Islet of Langerhans (tissue), 1 donor: Measurements from ENCODE around the gene C19orf67.
"Not testable (repeated sequence)": the region's sequence is repeated elsewhere in the genome, so short reads cannot be mapped to it uniquely, and the experiment has no call there.

ENCODE experiments used
- FAIRE-seq: peaks from one replicate; lab custom pipeline; 2011; peaks lifted over from hg19 to GRCh38; lab: Jason Lieb, UNC

C19orf67 gene

GRCh38 chr19:14056069-14056666 lies 29.4 kb downstream of the C19orf67 start:
- no peak for FAIRE-seq

- no peak for FAIRE-seq
Measured at GRCh38 chr19:14055396-14055795, 30.2 kb downstream of the C19orf67 start.

GRCh38 chr19:14054721-14055120 lies 30.9 kb downstream of the C19orf67 start:
- no peak for FAIRE-seq

DNA sequence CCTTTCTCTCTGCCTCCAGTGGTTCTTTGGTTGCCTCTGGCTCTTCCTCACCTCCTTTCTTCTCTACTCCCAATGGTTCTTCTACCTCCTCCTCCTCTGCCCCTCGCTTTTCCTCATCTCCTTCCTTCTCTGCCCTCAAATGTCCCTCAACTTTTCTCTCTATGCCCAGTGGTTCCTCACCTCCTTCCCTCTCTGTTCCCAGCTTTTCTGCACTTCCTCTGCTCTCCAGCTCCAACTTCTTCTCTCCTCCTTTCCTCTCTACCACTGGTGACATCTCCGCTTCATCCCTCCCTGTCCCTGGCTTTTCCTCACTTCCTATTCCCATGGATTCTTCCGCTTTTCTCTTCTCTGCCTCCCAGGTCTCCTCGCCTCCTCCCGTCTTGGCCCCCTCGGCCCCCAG lies 31.5 kb downstream of the C19orf67 start:
- no peak for FAIRE-seq

GRCh38 chr19:14053500-14053899 lies 32.1 kb downstream of the C19orf67 start:
- FAIRE-seq = no peak

DNA sequence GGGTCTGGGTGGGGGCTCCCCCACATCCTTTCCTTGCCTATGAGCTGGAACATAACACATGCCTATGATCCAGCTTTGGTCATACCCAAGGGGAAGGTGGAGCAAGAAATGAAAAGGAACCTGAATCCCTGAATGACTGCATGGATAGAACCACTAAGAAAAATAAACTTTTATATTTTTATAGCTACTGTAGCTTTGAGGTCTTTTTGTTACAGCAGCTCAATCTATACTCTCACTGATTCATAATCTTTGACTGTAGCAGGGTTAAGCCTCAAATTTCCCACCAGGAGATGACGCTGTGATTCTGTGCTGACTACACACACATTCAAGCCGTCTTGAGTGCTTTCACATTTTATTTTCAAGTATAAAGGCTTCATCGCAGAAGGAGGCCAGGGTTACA lies 32.6 kb downstream of the C19orf67 start:
- no peak for FAIRE-seq

DNA sequence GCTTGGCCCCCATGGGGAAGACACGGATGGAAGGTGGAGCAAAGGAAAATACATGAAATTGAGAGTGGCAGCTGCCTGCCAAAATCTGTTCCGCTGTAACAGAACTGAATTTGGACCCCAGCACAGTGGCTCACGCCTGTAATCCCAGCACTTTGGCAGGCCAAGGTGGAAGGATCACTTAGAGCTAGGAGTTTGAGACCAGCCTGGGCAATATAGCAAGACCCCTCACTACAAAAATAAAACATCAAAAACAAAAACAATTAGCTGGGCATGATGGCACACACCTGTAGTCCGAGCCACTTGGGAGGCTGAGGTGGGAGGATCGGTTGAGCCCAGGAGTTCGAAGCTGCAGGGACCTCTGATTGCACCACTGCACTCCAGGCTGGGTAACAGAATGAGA lies 33.1 kb downstream of the C19orf67 start:
- no peak for FAIRE-seq

GRCh38 chr19:14051980-14052379 lies 33.6 kb downstream of the C19orf67 start:
- FAIRE-seq = no peak

DNA sequence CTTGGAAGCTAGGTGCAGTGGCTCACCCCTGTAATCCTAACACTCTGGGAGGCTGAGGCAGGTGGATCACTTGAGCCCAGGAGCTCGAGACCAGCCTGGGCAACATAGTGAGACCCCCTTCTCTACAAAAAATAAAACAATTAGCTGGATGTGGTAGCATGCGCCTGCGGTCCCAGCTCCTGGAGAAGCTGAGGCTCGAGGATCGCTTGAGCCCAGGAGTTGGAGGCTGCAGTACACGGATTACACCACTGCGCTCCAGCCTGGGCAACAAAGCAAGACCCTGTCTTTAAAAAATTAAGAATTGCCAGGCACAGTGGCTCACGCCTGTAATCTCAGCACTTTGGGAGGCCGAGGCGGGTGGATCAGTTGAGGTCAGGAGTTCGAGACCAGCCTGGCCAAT lies 34.6 kb downstream of the C19orf67 start:
- FAIRE-seq = not testable (repeated sequence)

DNA sequence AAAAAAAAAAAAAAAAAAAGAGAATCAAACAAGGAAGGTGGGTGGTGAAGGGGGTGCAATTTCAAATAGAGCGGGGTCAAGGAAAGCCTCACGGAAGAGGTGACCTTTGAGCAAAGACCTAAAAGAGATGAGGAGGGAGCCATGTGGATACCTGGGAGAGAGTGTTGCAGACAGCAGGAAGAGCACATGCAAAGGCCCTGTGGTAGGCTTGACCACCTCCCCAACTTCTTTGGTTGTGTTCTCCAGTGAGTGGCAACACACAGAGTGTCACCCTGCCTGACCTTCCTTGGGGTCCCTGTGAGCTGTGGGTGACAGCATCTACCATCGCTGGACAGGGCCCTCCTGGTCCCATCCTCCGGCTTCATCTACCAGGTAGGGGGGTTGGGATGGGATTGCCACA lies 35.1 kb downstream of the C19orf67 start:
- FAIRE-seq = no peak

- no peak for FAIRE-seq
Measured at GRCh38 chr19:14048443-14049153, 37.0 kb downstream of the C19orf67 start.

GRCh38 chr19:14047866-14048265 lies 37.7 kb downstream of the C19orf67 start:
- not testable (repeated sequence) for FAIRE-seq

DNA sequence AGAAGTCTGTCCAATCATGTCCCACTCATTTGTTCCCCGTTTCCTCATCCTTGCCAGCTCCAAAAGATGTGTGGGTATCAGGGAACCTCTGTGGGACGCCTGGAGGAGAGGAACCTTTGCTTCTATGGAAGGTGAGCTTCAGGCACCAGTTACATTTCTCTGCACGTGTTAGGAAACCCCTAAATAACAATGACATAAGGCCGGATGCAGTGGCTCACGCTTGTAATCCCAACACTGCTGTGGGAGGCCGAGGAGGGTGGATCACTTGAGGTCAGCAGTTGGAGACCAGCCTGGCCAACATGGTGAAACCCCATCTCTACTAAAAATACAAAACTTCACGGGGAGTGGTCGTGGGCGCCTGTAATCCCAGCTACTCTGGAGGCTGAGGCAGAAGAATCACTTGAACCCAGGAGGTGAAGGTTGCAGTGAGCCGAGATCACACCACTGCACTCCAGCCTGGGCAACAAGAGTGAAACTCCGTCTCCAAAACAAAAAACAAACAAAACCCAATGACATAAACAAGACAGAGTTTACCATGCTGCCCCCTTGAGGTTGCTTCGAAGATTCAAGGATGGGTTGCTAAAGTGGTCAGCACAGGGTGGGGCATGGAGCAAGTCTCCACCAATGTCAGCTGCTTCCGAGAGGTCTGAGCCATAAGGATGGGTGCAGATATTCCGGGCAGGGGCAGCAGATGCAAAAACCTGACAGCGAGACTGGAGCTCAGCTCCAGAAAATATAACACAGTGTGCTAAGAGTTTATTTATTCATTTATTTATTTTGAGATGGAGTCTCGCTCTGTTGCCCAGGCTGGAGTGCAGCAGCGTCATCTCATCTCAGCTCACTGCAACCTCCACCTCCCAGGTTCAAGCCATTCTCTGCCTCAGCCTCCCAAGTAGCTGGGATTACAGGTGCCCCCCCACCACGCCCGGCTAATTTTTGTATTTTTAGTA lies 42.6 kb downstream of the C19orf67 start:
- FAIRE-seq = not testable (repeated sequence)

- no peak for FAIRE-seq
Measured at GRCh38 chr19:14039181-14039580, 46.4 kb downstream of the C19orf67 start.

DNA sequence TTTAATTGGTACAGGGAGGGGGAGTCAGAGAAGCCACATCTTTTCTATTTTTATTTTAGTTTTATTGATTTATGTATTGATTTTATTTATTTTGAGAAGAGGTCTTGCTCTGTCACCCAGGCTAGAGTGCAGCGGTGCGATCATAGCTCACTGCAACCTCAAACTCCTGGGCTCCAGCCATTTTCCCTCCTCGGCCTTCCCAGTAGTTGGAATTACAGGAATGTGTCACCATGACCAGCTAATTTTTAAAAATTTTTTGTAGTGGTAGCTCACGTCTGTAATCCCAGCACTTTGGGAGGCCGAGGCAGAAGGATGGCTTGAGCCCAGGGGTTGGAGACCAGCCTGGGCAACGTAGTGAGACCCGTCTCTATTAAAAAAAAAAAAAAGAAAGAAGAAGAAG lies 49.9 kb downstream of the C19orf67 start:
- no peak for FAIRE-seq

DNA sequence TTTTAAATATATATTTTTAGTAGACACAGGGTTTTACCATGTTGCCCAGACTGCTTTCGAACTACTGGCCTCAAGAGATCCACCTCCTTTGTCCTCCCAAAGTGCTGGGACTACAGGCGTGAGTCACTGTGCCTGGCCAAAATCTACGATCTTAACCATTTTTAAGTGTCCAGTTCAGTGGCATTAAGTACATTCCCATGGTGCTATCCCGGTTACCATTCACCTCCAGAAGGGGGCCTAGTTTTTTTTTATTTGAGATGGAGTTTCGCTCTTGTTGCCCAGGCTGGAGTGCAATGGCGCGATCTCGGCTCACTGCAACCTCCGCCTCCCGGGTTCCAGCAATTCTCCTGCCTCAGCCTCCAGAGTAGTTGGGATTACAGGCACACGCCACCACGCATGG lies 50.4 kb downstream of the C19orf67 start:
- not testable (repeated sequence) for FAIRE-seq

DNA sequence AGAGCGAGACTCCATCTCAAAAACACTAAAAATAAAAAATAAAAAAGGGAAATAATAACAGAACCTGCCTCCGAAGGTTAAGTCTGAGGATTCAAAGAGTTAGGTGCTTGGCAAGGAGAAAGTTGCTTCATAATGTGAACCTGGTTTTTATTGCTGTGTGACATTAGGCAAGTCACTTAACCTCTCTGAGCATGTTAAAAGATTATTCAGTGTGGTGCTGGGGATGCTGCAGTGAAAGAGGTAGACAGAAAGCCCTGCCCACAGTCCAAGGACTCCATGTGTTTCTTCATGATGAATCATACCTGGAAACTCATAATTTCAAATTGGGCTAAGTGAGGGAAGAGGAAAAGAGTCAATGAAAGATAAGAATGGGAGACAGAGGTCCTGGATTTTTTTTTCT lies 51.6 kb downstream of the C19orf67 start:
- FAIRE-seq = no peak

- no peak for FAIRE-seq
Measured at GRCh38 chr19:14031719-14032480, 53.7 kb downstream of the C19orf67 start, which contains the start of gene IL27RA. TSS of gene IL27RA (plus strand) at chr19:14031762. CDS start at chr19:14031873, 111 bp downstream.
